Measurements from ENCODE around the gene WDR64.

DNA sequence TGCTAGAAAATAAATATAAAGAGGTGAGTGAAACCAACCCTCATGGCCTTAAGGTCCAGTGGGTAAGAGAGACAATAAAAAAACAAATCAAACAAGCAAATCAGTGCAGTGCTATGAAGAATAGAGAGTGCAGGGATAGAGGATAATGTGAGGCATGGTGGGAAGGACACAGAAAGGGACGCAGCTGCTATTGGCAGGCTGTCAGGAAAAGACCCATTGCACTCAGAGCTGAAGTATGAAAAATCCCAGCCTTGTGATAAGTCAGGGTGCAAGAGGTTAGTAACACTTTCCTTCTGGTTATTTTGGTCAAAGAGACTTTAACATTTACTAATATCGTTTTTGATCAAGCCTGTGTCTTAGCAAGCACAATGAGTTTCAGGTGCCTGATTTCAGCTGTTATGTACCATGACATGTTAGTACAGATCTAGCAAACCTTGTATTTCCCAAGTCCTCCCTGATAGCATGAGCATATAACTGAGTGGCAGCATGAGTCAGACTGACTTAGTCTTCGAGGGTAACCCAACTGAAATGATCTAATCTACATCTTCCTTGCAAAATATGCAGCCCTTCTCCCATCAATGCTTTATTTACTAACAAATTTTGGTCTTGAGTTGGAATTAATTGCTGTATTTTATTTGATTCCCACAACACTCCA lies 43.6 kb upstream of the WDR64 start:
- TF ChIP-seq, protein P1, sequence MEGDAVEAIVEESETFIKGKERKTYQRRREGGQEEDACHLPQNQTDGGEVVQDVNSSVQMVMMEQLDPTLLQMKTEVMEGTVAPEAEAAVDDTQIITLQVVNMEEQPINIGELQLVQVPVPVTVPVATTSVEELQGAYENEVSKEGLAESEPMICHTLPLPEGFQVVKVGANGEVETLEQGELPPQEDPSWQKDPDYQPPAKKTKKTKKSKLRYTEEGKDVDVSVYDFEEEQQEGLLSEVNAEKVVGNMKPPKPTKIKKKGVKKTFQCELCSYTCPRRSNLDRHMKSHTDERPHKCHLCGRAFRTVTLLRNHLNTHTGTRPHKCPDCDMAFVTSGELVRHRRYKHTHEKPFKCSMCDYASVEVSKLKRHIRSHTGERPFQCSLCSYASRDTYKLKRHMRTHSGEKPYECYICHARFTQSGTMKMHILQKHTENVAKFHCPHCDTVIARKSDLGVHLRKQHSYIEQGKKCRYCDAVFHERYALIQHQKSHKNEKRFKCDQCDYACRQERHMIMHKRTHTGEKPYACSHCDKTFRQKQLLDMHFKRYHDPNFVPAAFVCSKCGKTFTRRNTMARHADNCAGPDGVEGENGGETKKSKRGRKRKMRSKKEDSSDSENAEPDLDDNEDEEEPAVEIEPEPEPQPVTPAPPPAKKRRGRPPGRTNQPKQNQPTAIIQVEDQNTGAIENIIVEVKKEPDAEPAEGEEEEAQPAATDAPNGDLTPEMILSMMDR (IDR thresholded peaks at IDR 0.05): no peak
- TF ChIP-seq POLR2A (IDR thresholded peaks at IDR 0.05): no peak
- no peak for TF ChIP-seq EP300 (IDR thresholded peaks at IDR 0.05)

All from ovary (tissue), 3 donors.